Panc1 (cell line): ENCODE data around the gene C1RL.

ENCODE experiments used
- POLR2AphosphoS5 ChIP-seq: IDR thresholded peaks from 2 replicates; pipeline ENCODE4 v1.6.1; 2012; ENCODE audit warnings: mild to moderate bottlenecking, low read depth, low read length, moderate library complexity
- TF ChIP-seq, protein P1 (sequence below): fragments of 450-650 bp; IDR thresholded peaks from 2 replicates; pipeline ENCODE4 v1.5.1; 2017; ENCODE audit warnings: mild to moderate bottlenecking

- TF ChIP-seq, protein P1, sequence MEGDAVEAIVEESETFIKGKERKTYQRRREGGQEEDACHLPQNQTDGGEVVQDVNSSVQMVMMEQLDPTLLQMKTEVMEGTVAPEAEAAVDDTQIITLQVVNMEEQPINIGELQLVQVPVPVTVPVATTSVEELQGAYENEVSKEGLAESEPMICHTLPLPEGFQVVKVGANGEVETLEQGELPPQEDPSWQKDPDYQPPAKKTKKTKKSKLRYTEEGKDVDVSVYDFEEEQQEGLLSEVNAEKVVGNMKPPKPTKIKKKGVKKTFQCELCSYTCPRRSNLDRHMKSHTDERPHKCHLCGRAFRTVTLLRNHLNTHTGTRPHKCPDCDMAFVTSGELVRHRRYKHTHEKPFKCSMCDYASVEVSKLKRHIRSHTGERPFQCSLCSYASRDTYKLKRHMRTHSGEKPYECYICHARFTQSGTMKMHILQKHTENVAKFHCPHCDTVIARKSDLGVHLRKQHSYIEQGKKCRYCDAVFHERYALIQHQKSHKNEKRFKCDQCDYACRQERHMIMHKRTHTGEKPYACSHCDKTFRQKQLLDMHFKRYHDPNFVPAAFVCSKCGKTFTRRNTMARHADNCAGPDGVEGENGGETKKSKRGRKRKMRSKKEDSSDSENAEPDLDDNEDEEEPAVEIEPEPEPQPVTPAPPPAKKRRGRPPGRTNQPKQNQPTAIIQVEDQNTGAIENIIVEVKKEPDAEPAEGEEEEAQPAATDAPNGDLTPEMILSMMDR: no peak
- no peak for TF ChIP-seq POLR2AphosphoS5
Observed at GRCh38 chr12:7072554-7072953, 36.5 kb downstream of the C1RL start.
